Measurements from ENCODE around the gene UBTF. TPM values are rescaled to one million over a fixed set of nuclear protein-coding genes. Genes with fewer than 3 reads are reported as not detected.

The UBTF gene
- total and polyA plus RNA-seq, 8 donors = 31.9 to 51.8 (median 39.5) TPM

GRCh38 chr17:44206825-44207155 is 12.7 kb downstream of the UBTF start:
- Histone ChIP-seq H3K27me3 (no peaks in the 10 kb centered on the region), H3K36me3 (peaks cover 0 to 20% (median 14%) of the 10 kb centered on the region in 3 donors), H3K27ac (no peak overlapping the region), H3K9me3 (no peaks in the 10 kb centered on the region), H3K4me1 (peaks cover 0 to 8% (median 0%) of the 10 kb centered on the region in 3 donors), H3K4me3 (no peak overlapping the region)
- no peak for TF ChIP-seq CTCF (IDR thresholded peaks at IDR 0.05)
- no peak for FAIRE-seq
- intact Hi-C loops (cut with DNase I) = no loop called here
- DNase-seq = no peak
- WGBS, 2 donors = 76 to 95% methylated on average over 6 of the region's 6 CpGs
- no peak for ATAC-seq

- peaks cover 0 to 8% (median 0%) of the 10 kb centered on the region in 3 donors for H3K4me1 ChIP-seq
- no peak overlapping the region for H3K4me3 ChIP-seq
- peaks cover 0 to 20% (median 14%) of the 10 kb centered on the region in 3 donors for H3K36me3 ChIP-seq
- ATAC-seq = no peak
- no peaks in the 10 kb centered on the region for H3K9me3 ChIP-seq
- 45 to 54% methylated on average over 13 of the region's 13 CpGs for WGBS, 2 donors
- no peak for FAIRE-seq
- DNase-seq = peak in 1 of 6 donors; percentile 45
- intact Hi-C loops (cut with DNase I) = no loop called here
- no peak overlapping the region for H3K27ac ChIP-seq
- no peak for TF ChIP-seq CTCF (IDR thresholded peaks at IDR 0.05)
- H3K27me3 ChIP-seq = no peaks in the 10 kb centered on the region
These were observed 13.3 kb downstream of the UBTF start for GRCh38 chr17:44205962-44206824.

GRCh38 chr17:44204441-44204882 is 15.0 kb downstream of the UBTF start:
- intact Hi-C loops (cut with DNase I) = no loop called here
- H3K27ac ChIP-seq = no peak overlapping the region
- H3K36me3 ChIP-seq = peaks cover 0 to 18% (median 14%) of the 10 kb centered on the region in 3 donors
- DNase-seq (peak in 1 of 6 donors; percentile 39), ATAC-seq (no peak), FAIRE-seq (no peak)
- no peaks in the 10 kb centered on the region for H3K27me3 ChIP-seq
- no peaks in the 10 kb centered on the region for H3K9me3 ChIP-seq
- TF ChIP-seq CTCF (IDR thresholded peaks at IDR 0.05) = no peak
- 59 to 64% methylated on average over 5 of the region's 5 CpGs for WGBS, 2 donors
- H3K4me3 ChIP-seq = no peak overlapping the region
- peaks cover 0 to 4% (median 3%) of the 10 kb centered on the region in 3 donors for H3K4me1 ChIP-seq

GRCh38 chr17:44203731-44204440 is 15.6 kb downstream of the UBTF start:
- FAIRE-seq = no peak

More at GRCh38 chr17:44203731-44204440, 15.6 kb downstream of the UBTF start:
- TF ChIP-seq CTCF (IDR thresholded peaks at IDR 0.05) = peak; percentile 22 to 55 (median 35)
- H3K4me3 ChIP-seq = no peak overlapping the region
- DNase-seq (peak in 1 of 6 donors; percentile 30), ATAC-seq (no peak)
- WGBS, 2 donors = 49 to 56% methylated on average over 9 of the region's 9 CpGs
- no peaks in the 10 kb centered on the region for H3K9me3 ChIP-seq
- peaks cover 0 to 14% (median 13%) of the 10 kb centered on the region in 3 donors for H3K36me3 ChIP-seq
- no peak overlapping the region for H3K27ac ChIP-seq
- intact Hi-C loops (cut with DNase I) = no loop called here
- H3K27me3 ChIP-seq = no peaks in the 10 kb centered on the region
- peaks cover 0 to 4% (median 3%) of the 10 kb centered on the region in 3 donors for H3K4me1 ChIP-seq

Measured in pancreas (tissue), 10 donors.